Epithelial cell of proximal tubule (primary cell): ENCODE measurements around the gene GPR78. TPM values are rescaled to one million over a fixed set of nuclear protein-coding genes. Genes with fewer than 3 reads are reported as not detected.

Experiments
- DNase-seq: peaks from one replicate; pipeline ENCODE4 v3.0.0-alpha.2; 2011; ENCODE audit warnings: low read depth
- H3K4me3 ChIP-seq: 2 replicates; pipeline ENCODE4 v1.5.1; 2011; ENCODE audit warnings: low read depth, mild to moderate bottlenecking, low read length
- total RNA-seq: library from RNA; depleted of rRNA; stranded (reverse); fragments of >200 nt; gene quantifications from 2 replicates; pipeline ENCODE4 v1.2.3, GENCODE V29; 2015
- TF ChIP-seq, protein P1 (sequence below): conservative IDR thresholded peaks from 2 replicates; pipeline ENCODE4 v1.5.1; 2012; ENCODE audit warnings: low read depth, mild to moderate bottlenecking, low read length

GPR78 gene
- total RNA-seq, 1 donor from 2014 or later: not detected

DNA sequence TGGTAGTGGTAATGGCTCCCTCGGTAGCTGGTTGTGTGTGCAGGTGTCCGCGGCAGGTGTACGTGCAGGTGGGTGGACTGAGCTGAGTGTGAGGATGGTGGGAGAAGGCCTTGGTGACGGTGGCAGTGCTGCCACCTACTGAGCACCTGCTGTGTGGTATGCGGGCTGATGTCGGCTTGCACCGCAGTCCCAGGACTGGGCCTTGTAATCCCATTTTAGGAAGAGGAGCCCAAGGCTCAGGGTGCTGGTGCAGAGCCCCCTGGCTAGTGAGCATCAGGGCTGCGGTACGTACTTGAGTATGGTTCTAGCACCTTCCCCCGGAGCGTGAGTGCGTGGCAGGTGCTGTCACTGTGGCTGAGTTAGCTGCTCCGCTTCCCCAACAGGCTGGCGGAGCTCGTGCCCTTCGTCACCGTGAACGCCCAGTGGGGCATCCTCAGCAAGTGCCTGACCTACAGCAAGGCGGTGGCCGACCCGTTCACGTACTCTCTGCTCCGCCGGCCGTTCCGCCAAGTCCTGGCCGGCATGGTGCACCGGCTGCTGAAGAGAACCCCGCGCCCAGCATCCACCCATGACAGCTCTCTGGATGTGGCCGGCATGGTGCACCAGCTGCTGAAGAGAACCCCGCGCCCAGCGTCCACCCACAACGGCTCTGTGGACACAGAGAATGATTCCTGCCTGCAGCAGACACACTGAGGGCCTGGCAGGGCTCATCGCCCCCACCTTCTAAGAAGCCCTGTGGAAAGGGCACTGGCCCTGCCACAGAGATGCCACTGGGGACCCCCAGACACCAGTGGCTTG is 6.7 kb downstream of the GPR78 start:
- DNase-seq: no peak
- TF ChIP-seq, protein P1, sequence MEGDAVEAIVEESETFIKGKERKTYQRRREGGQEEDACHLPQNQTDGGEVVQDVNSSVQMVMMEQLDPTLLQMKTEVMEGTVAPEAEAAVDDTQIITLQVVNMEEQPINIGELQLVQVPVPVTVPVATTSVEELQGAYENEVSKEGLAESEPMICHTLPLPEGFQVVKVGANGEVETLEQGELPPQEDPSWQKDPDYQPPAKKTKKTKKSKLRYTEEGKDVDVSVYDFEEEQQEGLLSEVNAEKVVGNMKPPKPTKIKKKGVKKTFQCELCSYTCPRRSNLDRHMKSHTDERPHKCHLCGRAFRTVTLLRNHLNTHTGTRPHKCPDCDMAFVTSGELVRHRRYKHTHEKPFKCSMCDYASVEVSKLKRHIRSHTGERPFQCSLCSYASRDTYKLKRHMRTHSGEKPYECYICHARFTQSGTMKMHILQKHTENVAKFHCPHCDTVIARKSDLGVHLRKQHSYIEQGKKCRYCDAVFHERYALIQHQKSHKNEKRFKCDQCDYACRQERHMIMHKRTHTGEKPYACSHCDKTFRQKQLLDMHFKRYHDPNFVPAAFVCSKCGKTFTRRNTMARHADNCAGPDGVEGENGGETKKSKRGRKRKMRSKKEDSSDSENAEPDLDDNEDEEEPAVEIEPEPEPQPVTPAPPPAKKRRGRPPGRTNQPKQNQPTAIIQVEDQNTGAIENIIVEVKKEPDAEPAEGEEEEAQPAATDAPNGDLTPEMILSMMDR: peak; percentile 54
- H3K4me3 ChIP-seq: no peak overlapping the region

DNA sequence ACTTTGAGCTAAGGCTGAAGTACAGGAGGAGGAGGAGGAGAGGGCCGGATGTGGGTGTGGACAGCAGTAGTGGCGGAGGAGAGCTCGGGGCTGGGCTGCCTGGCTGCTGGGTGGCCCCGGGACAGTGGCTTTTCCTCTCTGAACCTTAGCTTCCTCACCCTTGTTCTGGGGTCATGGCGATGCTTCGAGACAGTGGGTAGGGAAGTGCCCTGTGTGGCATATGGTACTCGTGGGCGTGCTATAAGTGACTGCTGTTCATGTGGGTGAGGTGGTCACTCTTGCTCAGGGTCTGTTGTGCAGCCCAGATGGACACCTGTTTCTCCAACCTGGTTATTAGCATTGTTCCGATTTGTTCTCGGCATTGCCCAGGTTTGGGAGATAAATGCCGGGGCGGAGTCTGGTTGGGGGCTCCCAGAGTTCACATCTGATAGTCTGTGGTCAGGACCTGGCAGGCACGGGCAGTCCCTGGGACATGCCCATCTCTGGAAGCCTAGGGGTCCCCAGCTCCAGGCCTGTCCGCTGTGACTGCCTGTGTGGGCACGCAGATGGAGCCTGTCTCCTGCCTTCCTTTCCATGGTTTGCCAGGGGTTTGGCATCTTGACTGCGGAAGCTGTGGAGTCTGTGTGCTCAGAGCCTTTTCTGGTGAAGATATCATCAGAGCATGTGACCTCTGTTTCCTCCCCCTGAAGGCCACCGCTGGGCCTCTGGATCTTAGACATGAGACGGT is 7.4 kb downstream of the GPR78 start:
- no peak overlapping the region for H3K4me3 ChIP-seq
- TF ChIP-seq, protein P1: no peak
- no peak for DNase-seq

DNA sequence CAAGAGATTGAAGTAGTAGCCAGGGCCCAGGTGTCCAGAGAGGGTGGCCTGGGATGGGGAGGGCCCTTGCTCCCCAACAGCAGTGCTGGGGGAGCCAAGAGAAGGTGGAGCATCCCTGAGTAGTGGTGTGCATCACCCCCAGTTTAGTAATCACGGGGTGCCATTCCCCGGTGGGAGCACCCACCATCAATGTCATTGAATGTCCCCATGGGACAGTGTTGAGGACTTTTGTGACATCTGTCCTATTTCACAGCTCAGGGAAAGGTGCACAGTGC is 7.9 kb downstream of the GPR78 start:
- DNase-seq: no peak
- TF ChIP-seq, protein P1: no peak
- H3K4me3 ChIP-seq: no peak overlapping the region

DNA sequence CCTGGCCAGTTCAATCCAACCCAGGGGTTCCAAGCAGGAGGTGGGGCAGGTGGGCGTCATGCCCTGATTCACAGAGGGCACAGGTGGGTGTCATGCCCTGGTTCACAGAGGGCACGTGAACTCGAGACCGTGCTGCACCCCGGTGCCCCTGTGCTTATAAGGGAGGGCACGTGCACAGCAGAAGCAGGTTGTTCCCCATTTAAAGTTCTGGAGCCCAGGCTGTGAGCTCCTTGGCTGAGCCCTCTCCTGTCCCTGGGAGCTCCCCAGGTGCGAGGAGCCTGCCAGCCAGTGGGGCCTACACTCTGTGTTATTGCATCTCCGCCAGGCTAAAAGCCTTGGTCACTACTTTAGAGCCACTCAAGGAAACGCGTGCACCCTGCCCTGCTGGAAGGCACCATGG is 9.1 kb downstream of the GPR78 start:
- TF ChIP-seq, protein P1: no peak
- H3K4me3 ChIP-seq: no peak overlapping the region
- no peak for DNase-seq

DNA sequence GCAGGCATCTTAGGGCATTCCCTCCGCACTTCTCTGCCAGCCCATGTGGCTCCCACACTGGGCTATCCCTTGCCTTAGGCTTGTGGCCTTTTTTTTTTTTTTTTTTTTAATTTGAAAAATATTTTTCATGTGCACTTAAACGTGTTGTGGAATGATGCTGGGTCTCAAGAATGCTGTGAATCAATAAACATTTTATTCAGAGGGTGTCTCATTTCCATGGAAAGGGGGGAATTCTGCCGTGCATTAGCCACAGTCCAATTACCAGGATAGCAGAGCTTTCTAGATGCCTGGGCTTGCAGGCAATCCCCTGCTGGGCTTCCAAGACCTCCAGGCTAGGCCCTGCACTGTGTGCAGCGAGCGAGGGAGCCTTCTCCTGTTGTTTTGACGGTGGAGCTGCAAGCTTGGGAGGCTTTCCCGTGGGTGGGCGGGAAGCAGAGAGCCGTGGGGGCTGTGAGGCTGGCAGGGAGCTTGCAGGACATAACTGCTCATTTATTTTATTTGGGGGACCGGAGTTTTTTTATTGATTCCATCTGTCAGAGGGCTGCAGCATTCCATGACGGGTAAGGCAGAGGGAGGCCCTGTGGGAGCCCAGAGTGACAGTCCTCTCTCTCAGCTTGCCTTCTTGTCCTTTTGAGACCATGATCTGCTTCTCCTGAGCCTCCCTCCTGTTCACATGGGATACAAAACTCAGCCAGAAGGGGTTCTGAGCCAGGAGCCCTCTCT is 9.8 kb downstream of the GPR78 start:
- H3K4me3 ChIP-seq: no peak overlapping the region
- TF ChIP-seq, protein P1: no peak
- DNase-seq: no peak

DNA sequence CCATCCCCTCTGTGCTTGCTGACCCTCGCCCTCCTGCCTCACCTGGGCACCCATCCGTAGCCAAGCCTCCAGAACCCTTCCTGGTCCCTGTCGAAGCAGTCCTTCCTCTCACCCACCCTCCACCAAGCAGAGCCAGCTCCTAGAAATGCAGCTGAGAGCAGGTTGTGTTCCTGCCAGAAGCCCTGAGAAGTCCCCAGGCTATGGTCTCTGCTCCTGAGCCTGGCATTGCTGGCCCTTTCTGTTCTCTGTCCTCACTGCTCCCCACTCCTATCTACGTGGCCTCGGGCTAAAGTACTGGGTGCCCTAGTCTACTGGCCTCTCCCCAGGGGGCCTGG is 10.3 kb downstream of the GPR78 start:
- DNase-seq: no peak
- TF ChIP-seq, protein P1: no peak
- no peak overlapping the region for H3K4me3 ChIP-seq
